ENCODE results near the gene ABCG1. TPM values are rescaled to one million over a fixed set of nuclear protein-coding genes. Genes with fewer than 3 reads are reported as not detected.

Gene ABCG1
- total and polyA plus RNA-seq, 2 experiments from 2014 or later = 1.3 to 4.4 TPM

DNA sequence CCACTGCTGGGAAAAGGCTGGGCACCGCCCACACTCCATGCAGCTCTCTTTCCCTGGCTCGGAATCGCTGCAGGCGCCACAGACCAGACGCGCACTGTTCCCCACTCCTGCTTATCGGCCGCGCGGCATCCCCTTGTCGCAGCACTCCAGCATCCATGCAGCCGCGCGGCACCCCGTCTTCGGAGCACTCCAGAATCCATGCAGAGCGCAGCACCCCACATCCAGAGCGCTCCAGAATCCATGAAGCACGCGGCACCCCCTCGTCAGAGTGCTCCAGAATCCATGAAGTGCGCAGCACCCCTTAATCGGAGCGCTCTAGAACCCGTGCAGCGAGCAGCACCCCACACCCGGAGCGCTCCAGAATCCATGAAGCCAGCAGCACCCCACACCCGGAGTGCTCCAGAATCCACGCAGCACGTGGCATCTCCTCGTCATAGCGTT lies 86.8 kb downstream of the ABCG1 start:
- Histone ChIP-seq H3K4me1 (ENCODE audit: insufficient read depth) (no peaks in the 10 kb centered on the region), H2AFZ (no peak overlapping the region), H3F3A (replicated peaks; ENCODE audit: low read depth) (no peaks in the 10 kb centered on the region), H4K20me1 (replicated peaks; ENCODE audit: insufficient read depth) (no peaks in the 10 kb centered on the region), H3K36me3 (ENCODE audit: insufficient read depth) (no peaks in the 10 kb centered on the region), H3K27me3 (ENCODE audit: insufficient read depth) (no peaks in the 10 kb centered on the region), H3K4me3 (no peak overlapping the region), H3K9me2 (ENCODE audit: insufficient read depth) (no peaks in the 10 kb centered on the region), H3K79me2 (replicated peaks; ENCODE audit: insufficient read depth) (no peaks in the 10 kb centered on the region), H3K27ac (ENCODE audit: low read depth) (no peak overlapping the region), H3K4me2 (no peak overlapping the region)
- H3K4me3 Mint-ChIP-seq = no peak overlapping the region
- H3K9me3 Mint-ChIP-seq = no peaks in the 10 kb centered on the region
- DNase-seq (ENCODE audit: low spot score) = no peak
- TF ChIP-seq ZNF114 (CRISPR knock-in tag; IDR thresholded peaks at IDR 0.05) = no peak
- TF ChIP-seq EZH2phosphoT487 (IDR thresholded peaks at IDR 0.05; ENCODE audit: unreplicated experiment) = no peak
- no peak for TF ChIP-seq CREB1 (CRISPR knock-in tag; IDR thresholded peaks at IDR 0.05; ENCODE audit: low read depth)
- no peak for TF ChIP-seq EZH2 (IDR thresholded peaks at IDR 0.05; ENCODE audit: low read depth, unreplicated experiment)
- TF ChIP-seq NANOG (IDR thresholded peaks at IDR 0.05; ENCODE audit: borderline replicate concordance) = no peak
- TF ChIP-seq, protein P1, sequence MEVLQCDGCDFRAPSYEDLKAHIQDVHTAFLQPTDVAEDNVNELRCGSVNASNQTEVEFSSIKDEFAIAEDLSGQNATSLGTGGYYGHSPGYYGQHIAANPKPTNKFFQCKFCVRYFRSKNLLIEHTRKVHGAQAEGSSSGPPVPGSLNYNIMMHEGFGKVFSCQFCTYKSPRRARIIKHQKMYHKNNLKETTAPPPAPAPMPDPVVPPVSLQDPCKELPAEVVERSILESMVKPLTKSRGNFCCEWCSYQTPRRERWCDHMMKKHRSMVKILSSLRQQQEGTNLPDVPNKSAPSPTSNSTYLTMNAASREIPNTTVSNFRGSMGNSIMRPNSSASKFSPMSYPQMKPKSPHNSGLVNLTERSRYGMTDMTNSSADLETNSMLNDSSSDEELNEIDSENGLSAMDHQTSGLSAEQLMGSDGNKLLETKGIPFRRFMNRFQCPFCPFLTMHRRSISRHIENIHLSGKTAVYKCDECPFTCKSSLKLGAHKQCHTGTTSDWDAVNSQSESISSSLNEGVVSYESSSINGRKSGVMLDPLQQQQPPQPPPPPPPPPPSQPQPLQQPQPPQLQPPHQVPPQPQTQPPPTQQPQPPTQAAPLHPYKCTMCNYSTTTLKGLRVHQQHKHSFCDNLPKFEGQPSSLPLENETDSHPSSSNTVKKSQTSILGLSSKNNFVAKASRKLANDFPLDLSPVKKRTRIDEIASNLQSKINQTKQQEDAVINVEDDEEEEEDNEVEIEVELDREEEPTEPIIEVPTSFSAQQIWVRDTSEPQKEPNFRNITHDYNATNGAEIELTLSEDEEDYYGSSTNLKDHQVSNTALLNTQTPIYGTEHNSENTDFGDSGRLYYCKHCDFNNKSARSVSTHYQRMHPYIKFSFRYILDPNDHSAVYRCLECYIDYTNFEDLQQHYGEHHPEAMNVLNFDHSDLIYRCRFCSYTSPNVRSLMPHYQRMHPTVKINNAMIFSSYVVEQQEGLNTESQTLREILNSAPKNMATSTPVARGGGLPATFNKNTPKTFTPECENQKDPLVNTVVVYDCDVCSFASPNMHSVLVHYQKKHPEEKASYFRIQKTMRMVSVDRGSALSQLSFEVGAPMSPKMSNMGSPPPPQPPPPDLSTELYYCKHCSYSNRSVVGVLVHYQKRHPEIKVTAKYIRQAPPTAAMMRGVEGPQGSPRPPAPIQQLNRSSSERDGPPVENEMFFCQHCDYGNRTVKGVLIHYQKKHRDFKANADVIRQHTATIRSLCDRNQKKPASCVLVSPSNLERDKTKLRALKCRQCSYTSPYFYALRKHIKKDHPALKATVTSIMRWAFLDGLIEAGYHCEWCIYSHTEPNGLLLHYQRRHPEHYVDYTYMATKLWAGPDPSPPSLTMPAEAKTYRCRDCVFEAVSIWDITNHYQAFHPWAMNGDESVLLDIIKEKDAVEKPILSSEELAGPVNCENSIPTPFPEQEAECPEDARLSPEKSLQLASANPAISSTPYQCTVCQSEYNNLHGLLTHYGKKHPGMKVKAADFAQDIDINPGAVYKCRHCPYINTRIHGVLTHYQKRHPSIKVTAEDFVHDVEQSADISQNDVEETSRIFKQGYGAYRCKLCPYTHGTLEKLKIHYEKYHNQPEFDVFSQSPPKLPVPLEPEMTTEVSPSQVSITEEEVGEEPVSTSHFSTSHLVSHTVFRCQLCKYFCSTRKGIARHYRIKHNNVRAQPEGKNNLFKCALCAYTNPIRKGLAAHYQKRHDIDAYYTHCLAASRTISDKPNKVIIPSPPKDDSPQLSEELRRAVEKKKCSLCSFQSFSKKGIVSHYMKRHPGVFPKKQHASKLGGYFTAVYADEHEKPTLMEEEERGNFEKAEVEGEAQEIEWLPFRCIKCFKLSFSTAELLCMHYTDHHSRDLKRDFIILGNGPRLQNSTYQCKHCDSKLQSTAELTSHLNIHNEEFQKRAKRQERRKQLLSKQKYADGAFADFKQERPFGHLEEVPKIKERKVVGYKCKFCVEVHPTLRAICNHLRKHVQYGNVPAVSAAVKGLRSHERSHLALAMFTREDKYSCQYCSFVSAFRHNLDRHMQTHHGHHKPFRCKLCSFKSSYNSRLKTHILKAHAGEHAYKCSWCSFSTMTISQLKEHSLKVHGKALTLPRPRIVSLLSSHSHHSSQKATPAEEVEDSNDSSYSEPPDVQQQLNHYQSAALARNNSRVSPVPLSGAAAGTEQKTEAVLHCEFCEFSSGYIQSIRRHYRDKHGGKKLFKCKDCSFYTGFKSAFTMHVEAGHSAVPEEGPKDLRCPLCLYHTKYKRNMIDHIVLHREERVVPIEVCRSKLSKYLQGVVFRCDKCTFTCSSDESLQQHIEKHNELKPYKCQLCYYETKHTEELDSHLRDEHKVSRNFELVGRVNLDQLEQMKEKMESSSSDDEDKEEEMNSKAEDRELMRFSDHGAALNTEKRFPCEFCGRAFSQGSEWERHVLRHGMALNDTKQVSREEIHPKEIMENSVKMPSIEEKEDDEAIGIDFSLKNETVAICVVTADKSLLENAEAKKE (CRISPR knock-in tag; IDR thresholded peaks at IDR 0.05) = no peak
- TF ChIP-seq, protein P2, sequence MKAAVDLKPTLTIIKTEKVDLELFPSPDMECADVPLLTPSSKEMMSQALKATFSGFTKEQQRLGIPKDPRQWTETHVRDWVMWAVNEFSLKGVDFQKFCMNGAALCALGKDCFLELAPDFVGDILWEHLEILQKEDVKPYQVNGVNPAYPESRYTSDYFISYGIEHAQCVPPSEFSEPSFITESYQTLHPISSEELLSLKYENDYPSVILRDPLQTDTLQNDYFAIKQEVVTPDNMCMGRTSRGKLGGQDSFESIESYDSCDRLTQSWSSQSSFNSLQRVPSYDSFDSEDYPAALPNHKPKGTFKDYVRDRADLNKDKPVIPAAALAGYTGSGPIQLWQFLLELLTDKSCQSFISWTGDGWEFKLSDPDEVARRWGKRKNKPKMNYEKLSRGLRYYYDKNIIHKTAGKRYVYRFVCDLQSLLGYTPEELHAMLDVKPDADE (IDR thresholded peaks at IDR 0.05) = no peak
- TF ChIP-seq, protein P3, sequence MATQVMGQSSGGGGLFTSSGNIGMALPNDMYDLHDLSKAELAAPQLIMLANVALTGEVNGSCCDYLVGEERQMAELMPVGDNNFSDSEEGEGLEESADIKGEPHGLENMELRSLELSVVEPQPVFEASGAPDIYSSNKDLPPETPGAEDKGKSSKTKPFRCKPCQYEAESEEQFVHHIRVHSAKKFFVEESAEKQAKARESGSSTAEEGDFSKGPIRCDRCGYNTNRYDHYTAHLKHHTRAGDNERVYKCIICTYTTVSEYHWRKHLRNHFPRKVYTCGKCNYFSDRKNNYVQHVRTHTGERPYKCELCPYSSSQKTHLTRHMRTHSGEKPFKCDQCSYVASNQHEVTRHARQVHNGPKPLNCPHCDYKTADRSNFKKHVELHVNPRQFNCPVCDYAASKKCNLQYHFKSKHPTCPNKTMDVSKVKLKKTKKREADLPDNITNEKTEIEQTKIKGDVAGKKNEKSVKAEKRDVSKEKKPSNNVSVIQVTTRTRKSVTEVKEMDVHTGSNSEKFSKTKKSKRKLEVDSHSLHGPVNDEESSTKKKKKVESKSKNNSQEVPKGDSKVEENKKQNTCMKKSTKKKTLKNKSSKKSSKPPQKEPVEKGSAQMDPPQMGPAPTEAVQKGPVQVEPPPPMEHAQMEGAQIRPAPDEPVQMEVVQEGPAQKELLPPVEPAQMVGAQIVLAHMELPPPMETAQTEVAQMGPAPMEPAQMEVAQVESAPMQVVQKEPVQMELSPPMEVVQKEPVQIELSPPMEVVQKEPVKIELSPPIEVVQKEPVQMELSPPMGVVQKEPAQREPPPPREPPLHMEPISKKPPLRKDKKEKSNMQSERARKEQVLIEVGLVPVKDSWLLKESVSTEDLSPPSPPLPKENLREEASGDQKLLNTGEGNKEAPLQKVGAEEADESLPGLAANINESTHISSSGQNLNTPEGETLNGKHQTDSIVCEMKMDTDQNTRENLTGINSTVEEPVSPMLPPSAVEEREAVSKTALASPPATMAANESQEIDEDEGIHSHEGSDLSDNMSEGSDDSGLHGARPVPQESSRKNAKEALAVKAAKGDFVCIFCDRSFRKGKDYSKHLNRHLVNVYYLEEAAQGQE (IDR thresholded peaks at IDR 0.05; ENCODE audit: unreplicated experiment) = no peak
- no peak for TF ChIP-seq JUNB (IDR thresholded peaks at IDR 0.05; ENCODE audit: unreplicated experiment)
- no peak for TF ChIP-seq STAT1 (IDR thresholded peaks at IDR 0.05; ENCODE audit: unreplicated experiment)
- no peak for TF ChIP-seq POLR2AphosphoS5 (IDR thresholded peaks at IDR 0.05; ENCODE audit: low read depth)
- no peak for TF ChIP-seq ZNF331 (CRISPR knock-in tag; IDR thresholded peaks at IDR 0.05; ENCODE audit: low read depth)
- TF ChIP-seq, protein P4, sequence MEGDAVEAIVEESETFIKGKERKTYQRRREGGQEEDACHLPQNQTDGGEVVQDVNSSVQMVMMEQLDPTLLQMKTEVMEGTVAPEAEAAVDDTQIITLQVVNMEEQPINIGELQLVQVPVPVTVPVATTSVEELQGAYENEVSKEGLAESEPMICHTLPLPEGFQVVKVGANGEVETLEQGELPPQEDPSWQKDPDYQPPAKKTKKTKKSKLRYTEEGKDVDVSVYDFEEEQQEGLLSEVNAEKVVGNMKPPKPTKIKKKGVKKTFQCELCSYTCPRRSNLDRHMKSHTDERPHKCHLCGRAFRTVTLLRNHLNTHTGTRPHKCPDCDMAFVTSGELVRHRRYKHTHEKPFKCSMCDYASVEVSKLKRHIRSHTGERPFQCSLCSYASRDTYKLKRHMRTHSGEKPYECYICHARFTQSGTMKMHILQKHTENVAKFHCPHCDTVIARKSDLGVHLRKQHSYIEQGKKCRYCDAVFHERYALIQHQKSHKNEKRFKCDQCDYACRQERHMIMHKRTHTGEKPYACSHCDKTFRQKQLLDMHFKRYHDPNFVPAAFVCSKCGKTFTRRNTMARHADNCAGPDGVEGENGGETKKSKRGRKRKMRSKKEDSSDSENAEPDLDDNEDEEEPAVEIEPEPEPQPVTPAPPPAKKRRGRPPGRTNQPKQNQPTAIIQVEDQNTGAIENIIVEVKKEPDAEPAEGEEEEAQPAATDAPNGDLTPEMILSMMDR (conservative IDR thresholded peaks at IDR 0.05; ENCODE audit: low read depth in 2 of 2) = no peak
- peaks cover 8% of the 10 kb centered on the region for H3K4me1 Mint-ChIP-seq
- no peak for ATAC-seq
- no peaks in the 10 kb centered on the region for H3K36me3 Mint-ChIP-seq (ENCODE audit: low read depth)
- no peak overlapping the region for H3K27ac Mint-ChIP-seq
- peaks cover 14% of the 10 kb centered on the region for H3K27me3 Mint-ChIP-seq (ENCODE audit: insufficient read depth, low read depth, poor library complexity)

Measured in GM23338 (cell line).